GM21619 (cell line): ENCODE results near the gene OR52E8.
A peak's percentile ranks its signal among the peaks of the same experiment; 100 is the strongest.

ENCODE experiments used
- ATAC-seq: cut with Tn5 transposase; IDR thresholded peaks from one replicate; pipeline ENCODE4 v1.9.1; 2021; ENCODE audit not compliant: unreplicated experiment

Gene OR52E8

DNA sequence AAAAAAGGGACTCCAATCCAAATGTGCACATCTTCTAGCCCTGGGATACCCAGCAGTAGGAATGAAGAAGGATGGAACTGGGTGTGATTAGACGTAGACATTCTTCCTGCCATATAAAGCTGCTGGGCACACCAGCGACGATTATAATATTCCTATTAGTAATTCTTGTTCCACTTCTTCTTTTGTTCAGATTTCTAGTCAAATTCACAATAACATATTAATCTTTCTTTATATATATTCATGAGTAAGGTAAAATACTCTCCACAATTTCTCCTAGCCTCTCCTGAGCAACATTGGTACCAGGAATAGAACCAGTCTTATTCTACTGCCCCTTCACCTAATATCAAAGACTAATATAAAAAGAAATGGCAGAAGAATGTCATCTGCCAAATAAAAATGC, at the start of gene OR52E8:
Gene OR52E8 (minus strand): TSS at position 101 of the 400 bp plus-strand sequence. CDS start 0 bp downstream, at position 101.
- ATAC-seq, result no peak

DNA sequence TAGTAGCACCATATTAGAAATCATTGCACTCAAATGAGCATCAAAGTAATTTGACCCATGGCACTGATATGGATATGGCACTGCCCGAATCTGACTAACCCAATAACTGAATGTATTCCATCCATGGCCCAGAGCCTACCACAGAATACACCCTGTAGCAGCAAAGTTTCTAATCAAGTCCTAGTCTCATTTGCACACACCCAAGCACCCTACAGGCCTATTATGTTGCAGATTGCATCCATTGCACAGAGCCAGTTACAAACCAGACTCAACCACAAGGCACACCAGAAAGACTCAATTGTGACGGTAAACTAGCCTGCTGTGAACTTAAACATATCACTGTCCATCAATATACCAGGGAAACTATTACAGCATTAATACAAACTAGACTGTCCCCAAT, 42.0 kb upstream of the OR52E8 start:
- no peak for ATAC-seq

DNA sequence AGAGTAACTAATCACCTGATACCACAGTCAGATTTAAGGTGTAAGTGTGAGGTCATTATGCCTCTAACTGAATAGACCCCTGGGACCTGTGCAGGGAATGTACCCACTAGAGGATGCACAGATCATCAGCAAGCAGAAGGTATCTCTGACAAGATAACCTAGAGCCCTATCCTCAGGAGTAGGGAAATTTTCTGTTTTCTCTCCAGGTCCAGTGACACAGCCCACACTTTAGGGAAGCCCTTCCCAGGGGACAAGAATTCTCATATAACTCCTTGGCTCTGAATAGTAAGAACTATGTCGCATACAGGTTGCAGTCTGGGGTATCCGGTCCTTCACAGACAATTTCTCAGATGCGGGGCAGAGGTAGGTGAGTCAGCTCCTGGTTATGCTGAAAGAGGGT, 35.4 kb upstream of the OR52E8 start, which contains the start of gene OR52E5:
Gene OR52E5 (plus strand): TSS at position 301 of the 400 bp plus-strand sequence. CDS start 7,569 bp downstream, outside the sequence.
- no peak for ATAC-seq

DNA sequence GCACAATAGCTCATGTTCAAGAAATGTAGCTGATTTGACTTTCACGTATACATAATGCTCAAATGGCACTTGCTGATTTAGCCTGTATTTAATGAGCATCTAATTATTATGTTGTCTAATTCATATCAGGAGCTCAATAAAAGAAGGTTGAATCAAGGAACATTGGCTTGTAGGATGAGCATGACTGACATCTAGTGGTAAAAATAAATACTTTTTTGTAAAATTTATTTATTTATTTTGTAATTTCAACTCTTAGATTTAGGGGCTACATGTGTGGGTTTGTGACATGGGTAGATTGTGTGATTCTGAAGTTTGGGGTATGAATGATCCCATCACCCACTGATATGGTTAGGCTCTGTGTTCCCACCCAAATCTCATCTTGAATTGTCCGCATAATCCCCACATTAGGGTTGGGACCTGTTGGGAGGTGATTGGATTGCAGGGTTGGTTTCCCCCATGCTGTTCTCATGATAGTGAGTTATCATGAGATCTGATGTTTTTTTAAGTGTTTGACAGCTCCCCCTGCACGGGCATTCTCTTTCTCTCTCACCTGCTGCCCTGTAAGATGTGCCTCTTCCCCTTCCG, 33.8 kb upstream of the OR52E8 start:
- no peak for ATAC-seq

DNA sequence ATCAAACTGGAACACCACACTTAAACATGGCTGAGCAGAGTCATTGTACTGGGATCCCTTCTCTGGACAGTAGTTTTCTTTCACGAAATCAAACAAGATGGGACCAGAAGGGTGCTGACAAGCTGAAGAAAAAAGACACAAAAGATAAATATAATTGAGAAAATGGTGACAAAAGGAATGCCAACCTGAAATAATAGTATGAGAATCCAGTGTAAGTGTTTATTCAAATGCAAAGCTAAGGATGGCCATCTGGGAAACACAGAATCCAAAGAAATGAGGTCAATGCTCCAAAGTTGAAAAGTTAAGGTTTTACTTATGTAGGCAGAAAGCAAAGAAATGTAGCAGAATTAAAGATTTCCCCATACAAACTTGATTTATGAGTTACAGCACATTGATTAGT, 30.2 kb upstream of the OR52E8 start:
- ATAC-seq, result no peak

DNA sequence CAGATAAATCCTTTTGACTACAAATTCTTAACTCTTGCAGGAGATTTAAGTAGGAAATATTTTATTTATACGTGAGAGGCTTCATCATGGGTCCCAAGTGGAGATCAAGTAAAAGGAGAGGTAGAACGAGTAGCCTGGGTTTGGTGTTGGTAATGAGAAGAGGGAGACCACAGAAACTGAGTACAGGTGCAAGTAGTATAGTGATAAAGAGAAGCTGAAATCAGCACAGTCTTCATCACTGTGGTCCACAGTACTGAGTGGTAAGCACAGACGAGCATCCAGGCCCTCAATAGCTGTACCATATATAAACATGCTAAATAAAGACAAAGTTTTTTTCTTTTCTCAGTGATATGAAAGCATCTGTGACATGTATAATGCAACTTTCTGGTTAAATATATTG, 29.7 kb upstream of the OR52E8 start:
- no peak for ATAC-seq

DNA sequence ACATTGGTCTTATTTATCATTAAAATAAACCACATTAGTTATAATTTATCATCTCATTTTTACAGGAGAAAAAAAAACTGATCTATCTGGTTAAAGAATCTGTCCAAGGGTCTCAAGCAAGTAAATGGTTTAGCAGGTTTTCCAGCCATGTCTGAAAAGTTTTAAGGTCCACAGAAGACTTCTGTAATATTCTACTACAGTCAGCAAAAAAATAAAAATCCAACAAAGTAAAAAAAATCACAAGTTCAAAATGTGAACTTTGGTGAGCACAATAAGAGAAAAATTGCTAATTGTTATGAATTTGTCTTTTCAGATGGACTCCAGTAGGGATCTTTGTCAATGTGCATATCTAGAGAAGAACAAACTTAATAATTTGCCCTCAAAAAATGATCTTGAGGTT, 24.3 kb upstream of the OR52E8 start:
- no peak for ATAC-seq

DNA sequence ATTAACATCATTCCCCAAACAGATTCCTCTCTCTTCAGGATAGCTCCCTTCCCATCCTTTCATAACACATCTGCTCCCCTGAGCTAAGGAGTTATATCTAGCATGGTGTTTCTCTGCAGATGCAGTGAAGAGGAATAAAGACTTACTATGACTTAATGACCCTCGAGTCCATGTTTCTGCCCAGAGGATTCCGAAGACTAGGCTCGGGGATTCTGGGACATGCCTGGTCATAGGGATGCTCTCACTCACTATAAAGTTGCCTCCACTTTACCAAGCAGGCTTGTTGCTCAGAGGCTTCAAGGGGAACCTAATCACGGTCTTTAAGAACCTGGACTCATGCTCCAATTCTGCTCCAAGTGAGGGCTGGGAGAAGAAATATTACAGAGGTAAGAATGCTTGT, 22.8 kb upstream of the OR52E8 start, which contains the start of gene OR52E4:
Gene OR52E4 (plus strand): TSS at position 301 of the 400 bp plus-strand sequence. CDS start 3,664 bp downstream, outside the sequence.
- no peak for ATAC-seq

DNA sequence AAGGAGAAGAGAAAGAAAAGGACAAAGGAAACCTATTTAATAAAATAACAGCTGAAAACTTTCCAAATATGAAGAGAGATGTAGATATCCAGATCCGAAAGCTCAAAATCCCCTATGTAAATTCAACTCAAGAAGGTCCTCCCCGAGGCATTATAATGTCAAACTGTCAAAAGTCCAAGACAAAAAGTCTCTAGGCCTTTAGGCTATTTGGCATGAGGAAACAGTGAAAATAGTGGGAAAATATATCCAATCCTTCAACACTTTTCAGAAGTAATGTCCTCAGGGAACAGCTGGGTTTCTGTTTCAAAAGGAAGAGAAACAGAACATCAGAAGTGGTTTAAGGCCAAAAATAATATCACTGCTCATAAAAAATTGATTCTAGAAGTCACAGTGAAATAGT, 21.1 kb upstream of the OR52E8 start:
- no peak for ATAC-seq

DNA sequence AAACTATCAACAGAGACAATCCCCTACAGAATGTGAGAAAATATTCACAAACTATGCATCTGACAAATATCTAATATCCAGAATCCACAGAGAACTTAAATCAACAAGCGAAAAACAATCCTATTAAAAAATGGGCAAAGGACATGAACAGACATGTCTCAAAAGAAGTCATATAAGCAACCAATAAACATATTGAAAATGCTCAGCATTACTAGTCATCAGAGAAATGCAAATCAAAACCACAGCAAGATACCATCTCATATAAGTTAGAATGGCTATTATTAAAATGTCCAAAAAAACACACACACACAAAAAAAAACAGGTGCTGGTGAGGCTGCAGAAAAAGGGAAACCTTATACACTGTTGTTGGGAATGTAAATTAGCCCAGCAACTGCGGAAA, 8.3 kb upstream of the OR52E8 start:
- no peak for ATAC-seq

DNA sequence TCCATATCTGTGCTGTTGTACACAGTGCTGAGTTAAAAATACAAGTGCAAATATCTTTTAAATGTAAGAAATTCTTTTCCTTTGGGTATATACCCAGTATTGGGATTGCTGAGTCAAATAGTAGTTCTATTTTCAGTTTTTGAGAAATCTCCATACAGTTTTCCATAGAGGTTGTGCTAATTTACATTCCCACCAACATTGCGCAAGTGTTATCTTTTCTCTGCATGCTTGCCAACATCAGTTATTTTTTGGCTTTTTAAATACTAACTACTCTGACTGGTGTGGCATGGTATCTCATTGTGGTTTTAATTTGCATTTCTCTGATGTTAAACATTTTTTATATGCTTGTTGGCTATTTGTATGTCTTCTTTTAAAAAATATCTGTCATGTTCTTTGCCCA, 6.5 kb downstream of the OR52E8 start:
- ATAC-seq, result no peak

DNA sequence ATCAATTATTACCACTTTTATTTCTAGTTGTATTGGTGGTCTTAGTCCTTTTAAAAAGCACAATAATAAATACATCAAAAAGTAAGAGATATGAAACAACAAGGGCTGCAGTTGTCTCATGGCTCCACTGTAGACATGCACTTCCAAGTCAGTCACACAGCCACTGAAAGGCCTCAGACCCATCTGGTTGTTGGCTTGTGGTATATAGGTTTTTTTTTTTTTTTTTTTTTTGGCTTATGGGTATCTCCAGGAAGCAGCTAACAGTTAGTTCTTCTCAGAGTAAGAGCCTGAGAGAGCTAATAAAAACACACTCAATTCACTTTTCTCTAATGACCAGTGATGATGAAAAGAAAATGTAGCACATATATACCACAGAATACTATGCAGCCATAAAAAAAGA, 9.8 kb downstream of the OR52E8 start:
- ATAC-seq, result no peak

DNA sequence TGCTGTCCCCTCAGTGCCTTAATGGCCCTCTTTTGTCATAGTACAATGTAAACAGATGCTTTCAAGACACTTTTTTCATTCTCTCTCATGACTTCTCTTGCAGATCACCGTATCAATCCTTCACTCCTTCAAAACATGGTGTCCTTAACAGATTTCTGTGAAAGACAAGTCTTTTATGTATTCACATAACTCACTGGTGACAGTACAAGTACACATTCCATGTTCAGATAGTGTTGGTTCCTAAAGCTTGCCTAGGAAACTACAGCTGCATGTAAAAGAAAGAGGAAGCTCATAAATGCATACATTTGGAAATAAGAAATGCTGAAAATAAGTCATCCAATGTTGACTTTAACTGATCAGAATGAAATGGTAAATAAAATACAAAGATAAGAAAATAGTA, 10.8 kb downstream of the OR52E8 start:
- ATAC-seq, result no peak

DNA sequence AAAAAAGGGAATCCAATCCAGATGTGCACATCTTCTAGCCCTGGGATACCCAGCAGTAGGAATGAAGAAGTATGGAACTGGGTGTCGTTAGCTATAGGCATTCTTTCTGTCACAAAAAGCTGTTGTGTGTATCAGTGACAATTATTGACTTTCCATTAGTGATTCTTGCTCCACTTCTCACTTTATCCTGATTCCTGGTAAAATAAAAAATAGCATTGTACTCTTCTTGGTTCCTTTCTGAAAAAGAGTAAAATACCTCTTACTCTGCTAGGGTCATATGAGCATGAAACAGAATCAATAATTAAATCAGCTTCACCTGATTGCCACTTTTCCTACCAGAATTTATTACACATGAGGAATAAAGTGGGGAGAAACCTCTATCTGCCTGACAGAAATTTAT, 15.7 kb downstream of the OR52E8 start, which contains the start of gene OR52E6:
Gene OR52E6 (minus strand): TSS at position 101 of the 400 bp plus-strand sequence. CDS start 0 bp downstream, at position 101.
- no peak for ATAC-seq

DNA sequence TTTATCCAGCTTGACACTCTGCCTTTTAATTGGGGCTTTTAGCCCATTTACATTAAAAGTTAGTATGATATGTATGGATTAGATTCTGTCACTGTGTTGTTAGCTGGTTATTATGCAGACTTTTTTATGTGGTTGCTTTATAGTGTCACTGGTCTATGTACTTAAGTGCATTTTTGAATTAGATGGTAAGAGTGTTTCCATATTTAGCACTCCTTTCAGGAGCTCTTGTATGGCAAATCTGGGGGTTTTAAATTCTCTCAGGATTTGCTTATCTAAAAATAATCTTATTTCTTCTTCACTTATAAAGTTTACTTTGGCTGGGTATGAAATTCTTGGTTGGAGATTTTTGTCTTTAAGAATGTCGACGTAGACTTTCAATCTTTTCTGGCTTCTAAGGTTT, 19.8 kb downstream of the OR52E8 start:
- ATAC-seq, result no peak

DNA sequence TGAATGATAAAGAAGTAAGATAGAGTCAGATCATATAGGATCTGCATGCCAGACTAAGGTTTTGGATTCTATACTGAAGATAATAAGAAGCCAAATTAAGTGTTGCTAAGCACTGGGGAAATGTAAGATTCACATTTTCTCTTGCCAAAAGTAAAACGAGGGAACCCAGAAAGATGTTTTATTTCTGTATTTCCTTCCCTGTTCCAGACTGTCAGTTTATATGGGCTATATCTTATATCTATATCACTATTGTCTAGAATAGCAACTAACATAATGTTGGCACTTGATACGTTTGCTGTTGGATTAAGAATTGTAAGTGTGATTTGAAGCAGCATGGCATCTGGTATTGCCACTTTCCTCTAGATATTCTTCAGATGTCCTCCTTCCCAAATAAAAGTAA, 24.0 kb downstream of the OR52E8 start:
- ATAC-seq, result no peak

DNA sequence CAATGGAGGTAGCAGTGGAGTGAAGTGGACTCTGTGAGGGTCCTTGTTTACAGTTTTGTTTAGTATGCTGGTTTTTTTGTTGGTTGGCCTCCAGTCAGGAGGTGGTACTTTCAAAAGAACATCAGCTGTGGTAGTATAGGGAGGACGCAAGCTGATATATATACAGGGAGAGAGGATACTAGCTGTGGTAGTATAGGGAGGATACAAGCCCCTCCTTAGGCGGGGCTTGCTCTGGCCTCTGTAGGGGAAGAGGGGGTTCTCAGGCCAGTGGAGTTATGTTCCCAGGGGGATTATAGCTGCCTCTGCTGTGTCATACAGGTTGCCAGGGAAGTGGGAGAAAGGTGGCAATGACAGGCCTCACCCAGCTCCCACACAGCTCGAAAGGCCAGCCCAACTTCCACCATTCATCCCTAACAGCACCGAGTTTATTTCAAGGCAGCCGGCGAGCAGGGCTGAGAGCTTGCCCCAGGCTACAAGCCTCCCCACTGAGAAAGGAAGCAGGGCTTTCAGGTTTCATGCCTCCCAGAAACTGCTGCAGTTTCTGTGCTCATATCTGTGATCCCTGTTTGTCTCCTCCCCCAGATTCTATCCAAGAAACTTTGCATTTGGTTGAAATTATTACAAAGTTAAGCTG, 26.2 kb downstream of the OR52E8 start:
- no peak for ATAC-seq

DNA sequence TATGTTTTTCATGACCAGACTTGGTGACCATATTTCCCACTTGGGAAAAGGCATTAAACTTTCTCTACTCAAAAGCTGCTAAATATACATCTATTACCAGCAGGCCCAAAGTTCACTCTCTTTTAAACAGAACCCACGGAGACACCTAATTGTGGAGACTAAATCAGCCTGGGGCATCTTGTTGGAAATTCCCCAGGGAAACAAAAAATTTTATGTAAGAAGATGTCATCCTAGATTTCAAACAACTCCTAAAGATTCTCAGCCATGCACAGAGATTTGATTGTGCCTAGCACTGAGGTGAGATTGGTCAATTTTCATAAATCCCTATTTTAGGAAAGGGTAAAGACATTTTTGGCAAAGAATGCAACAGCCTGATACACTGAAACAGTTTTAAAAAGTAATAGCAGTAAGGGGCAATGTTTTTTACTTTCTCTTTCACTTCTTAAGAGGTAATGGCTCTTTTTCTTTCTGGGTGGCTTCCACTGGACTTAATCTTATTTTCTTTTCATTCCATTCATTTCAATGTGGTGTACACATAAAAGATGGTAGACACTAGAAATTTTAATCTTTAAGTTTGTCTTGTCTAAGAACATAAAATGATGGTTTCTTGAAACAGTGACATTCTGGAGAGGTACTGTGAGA, 39.1 kb downstream of the OR52E8 start:
- ATAC-seq, result peak; percentile 61

DNA sequence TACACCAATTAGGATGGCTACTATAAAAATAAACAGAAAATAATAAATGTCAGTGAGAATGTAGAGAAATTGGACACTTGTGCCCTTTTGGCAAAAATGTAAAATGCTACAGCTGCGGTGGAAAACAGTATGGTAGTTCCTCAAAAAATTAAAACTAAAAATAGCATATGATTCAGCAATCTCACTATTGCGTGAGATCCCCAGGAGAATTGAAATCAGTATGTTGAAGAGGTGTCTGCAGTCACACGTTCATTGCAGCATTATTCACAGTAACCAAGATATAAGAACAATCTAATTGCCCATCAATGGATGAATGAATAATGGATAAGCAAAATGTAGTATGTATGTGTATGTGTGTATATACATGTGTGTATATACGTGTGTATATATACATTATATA, 42.0 kb downstream of the OR52E8 start:
- ATAC-seq, result no peak

DNA sequence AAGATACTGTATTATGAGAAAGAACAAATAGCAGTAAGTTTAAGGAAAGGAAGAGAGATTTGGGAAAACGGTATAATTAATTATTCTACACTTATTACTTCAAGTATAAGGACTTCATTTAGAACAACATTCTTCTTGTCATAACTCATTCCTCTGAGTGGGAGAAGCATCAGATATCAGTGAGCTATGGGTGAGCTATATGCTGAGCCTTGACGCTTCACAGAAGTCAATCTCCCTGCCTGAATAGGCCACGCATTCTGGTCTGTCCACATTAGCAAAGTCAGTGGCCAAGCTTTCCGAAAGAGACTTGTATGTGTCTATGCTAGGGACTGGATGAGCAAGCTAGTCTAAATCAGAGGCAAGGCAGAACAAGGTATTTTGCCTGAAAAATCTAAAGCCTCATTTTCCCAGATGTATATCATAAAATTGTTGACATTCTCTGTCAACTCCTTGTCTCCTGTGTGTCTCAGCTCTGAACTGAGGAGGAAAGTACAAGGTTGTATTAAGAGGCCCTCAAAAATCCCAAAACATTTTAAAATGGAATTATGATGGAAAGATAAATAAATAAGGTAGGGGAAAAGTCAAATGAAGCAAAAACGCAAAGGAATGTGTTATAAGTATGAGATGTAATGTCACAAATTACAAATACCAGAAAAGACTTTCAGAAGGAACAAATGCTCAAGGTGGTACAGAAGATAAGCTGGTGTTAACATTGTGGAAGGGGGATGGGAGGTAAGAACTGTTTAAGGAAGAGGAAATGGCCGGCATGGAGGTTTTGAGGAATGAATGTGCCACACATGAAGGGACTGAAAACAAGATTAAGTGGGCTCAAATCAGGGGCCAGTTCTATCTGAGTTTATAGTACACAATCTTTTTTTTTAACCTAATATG, 47.3 kb downstream of the OR52E8 start:
- ATAC-seq, result no peak

DNA sequence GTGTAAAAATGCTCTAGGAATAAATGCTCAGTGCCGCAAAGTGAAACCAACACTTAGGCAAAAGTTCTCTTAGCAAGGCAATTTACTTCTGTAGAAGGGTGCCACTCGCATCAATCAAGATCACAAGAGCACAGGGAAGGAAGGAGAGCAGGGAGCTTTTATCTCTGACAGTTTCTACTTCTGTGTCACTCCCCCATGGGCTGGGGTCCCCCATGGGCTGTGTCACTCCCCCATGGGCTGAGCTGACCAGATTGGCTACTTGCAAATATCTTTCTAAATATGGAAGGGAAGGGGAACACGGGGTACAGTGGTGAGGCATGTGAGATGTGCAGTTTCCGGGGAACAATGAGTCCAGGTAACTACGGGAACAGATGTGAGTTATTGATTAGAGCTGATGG, 48.4 kb downstream of the OR52E8 start:
- ATAC-seq, result peak; percentile 27
